Testis (tissue), 3 donors: ENCODE data around the gene MIER2. TPM values are rescaled to one million over a fixed set of nuclear protein-coding genes. Genes with fewer than 3 reads are reported as not detected.

Experiments used
- DNase-seq: peaks from one replicate; pipeline ENCODE4 v3.0.0-alpha.2; 2019
- H3K27ac ChIP-seq, 2 donors: fragments of 200-600 bp; sonication (generic); one replicate each; pipeline ENCODE4 v1.5.1; 2019
- H3K27me3 ChIP-seq: fragments of 200-600 bp; sonication (generic); one replicate; pipeline ENCODE4 v1.5.1; 2019
- H3K36me3 ChIP-seq: fragments of 200-600 bp; sonication (generic); one replicate; pipeline ENCODE4 v1.5.1; 2017; ENCODE audit warnings: low read depth; ENCODE audit errors: missing control alignments
- H3K4me1 ChIP-seq: fragments of 200-600 bp; sonication (generic); one replicate; pipeline ENCODE4 v1.5.1; 2019
- H3K4me3 ChIP-seq, 2 donors: fragments of 200-600 bp; sonication (generic); one replicate each; pipeline ENCODE4 v1.5.1; 2017 to 2019
- H3K9me3 ChIP-seq: fragments of 200-600 bp; sonication (generic); one replicate; pipeline ENCODE4 v1.5.1; 2017
- POLR2A ChIP-seq: fragments of 450-650 bp; IDR thresholded peaks from one replicate; pipeline ENCODE4 v1.6.1; 2017; ENCODE audit warnings: antibody characterized with exemption, mild to moderate bottlenecking, moderate library complexity
- WGBS, 2 donors: methylation state at CpG; one replicate each; pipeline ENCODE4 v1.1.5; 2018; 5-methylcytosine and 5-hydroxymethylcytosine counted together
- intact Hi-C: fragments of 100-400 bp; cut with DNase I; formaldehyde crosslinking; loops from one replicate; pipeline ENCODE4 v1.15.1; 2023; ENCODE audit warnings: low total_unique reads
- polyA plus RNA-seq: library from polyadenylated mRNA; stranded (reverse); fragments of 350-450 nt; fragmentation: Illumina TruSeq; extraction: RNeasy Lipid Tissue Mini Kit (QIAGEN cat#74804); gene quantifications from one replicate; pipeline ENCODE4 v1.2.3, GENCODE V29; 2014; ENCODE audit warnings: low read depth, low replicate concordance; ENCODE audit not compliant: insufficient read depth
- total RNA-seq, 2 donors: library from RNA; depleted of rRNA; stranded (reverse); fragments of >200 nt; gene quantifications; one replicate each; pipeline ENCODE4 v1.2.3, GENCODE V29; 2016
- TF ChIP-seq, protein P1 (sequence below), 3 experiments: fragments of 450-650 bp in 2 of 3; fragments of 200-600 bp in 1 of 3; sonication (generic) in 1 of 3; IDR thresholded peaks; one replicate each; pipeline ENCODE4 v1.5.1; 2016 to 2019; ENCODE audit warnings: antibody characterized with exemption in 3 of 3, mild to moderate bottlenecking in 2 of 3, moderate library complexity in 1 of 3

MIER2 gene
- total and polyA plus RNA-seq, 3 donors from 2014 or later: 47.6 to 64.0 (median 54.6) TPM

DNA sequence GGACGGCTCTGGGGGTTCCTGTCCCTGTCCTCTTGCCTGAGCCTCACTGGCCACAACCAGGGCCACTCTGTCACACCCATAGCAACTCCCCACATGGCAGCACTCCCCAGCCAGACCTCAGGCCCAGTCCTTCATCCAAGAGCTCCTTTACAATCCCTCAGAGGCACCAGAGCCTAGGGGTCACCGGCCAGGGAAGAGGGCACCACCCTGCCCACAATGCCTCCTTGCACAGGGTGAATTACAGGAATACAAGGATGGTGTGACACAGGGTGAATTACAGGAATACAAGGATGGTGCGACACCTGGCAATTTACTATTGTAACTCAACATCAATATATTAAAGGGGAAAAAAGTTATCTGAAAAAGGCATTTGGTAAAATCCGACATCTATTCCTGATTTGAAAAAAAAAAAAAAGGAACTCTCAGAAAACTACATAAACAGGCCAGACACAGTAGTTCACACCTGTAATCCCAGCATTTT is 16.5 kb downstream of the MIER2 start:
- intact Hi-C loops: no loop called here
- WGBS, 2 donors: 97 to 98% methylated on average over 4 of the region's 4 CpGs
- Histone ChIP-seq H3K4me3 (no peak overlapping the region), H3K9me3 (no peaks in the 10 kb centered on the region), H3K27me3 (no peaks in the 10 kb centered on the region), H3K27ac (no peak overlapping the region), H3K4me1 (no peaks in the 10 kb centered on the region), H3K36me3 (no peaks in the 10 kb centered on the region)
- DNase-seq: no peak
- TF ChIP-seq, protein P1, sequence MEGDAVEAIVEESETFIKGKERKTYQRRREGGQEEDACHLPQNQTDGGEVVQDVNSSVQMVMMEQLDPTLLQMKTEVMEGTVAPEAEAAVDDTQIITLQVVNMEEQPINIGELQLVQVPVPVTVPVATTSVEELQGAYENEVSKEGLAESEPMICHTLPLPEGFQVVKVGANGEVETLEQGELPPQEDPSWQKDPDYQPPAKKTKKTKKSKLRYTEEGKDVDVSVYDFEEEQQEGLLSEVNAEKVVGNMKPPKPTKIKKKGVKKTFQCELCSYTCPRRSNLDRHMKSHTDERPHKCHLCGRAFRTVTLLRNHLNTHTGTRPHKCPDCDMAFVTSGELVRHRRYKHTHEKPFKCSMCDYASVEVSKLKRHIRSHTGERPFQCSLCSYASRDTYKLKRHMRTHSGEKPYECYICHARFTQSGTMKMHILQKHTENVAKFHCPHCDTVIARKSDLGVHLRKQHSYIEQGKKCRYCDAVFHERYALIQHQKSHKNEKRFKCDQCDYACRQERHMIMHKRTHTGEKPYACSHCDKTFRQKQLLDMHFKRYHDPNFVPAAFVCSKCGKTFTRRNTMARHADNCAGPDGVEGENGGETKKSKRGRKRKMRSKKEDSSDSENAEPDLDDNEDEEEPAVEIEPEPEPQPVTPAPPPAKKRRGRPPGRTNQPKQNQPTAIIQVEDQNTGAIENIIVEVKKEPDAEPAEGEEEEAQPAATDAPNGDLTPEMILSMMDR (IDR thresholded peaks at IDR 0.05): no peak
- TF ChIP-seq POLR2A: no peak

DNA sequence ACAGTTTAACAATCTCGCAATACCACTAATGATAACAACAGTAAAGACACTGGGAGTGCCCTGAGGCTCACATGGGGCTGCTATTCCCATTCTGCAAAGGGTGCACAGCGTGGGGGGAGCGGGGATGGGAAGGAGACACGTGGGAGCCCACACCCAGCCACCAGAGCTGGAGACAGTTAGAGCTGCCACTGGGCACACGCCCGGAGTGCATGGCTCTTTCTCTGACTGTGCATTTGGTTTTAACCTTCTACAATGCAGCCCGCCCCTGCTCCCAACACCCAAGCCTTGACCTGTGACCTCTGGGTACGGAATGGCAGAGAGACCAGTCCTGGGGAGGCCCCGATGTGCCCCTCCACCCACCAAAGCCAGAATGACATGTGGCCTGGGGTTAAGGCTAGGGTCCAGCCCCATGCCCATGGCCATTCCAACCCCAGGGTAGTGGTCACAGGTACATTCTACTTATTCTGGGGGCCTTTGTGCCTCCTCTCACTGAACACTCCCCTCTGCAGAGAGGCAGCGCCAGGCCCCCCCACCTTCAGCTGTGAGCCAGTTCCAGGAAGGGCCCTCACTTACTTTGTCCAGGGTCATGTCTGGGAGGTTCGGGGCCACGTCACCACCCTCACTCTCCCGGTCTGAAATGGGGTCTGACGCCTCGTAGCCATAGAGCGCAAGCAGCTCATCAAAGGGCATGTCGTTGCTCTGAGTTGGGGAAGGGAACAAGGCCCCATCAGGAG is 17.1 kb downstream of the MIER2 start:
- intact Hi-C loops: no loop called here
- H3K36me3 ChIP-seq: no peaks in the 10 kb centered on the region
- 97% methylated on average over 14 to 17 of the region's 17 CpGs for WGBS, 2 donors
- TF ChIP-seq POLR2A: no peak
- TF ChIP-seq, protein P1 (IDR thresholded peaks at IDR 0.05): no peak
- no peaks in the 10 kb centered on the region for H3K27me3 ChIP-seq
- H3K4me3 ChIP-seq: no peak overlapping the region
- no peak for DNase-seq
- no peak overlapping the region for H3K27ac ChIP-seq
- no peaks in the 10 kb centered on the region for H3K9me3 ChIP-seq
- H3K4me1 ChIP-seq: no peaks in the 10 kb centered on the region

DNA sequence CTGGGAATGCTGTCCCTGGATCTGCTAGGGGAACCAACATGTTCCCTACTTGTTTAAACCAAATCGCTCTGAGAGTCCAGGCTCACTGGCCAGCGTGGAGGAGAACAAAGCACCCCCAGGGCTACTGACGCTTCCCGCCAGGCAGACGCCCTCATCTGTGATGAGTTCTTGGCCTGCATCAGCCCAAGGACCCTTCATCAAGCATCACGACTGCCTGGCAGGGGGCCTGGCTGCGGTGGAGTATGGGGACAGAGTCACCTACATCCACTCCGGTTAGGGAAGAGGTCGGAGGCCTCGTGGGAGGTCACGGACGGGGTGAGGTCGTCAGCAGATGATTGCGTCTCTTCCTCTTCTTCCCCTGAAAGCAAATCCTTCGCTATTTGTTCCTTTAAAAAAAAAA is 17.7 kb downstream of the MIER2 start:
- Histone ChIP-seq H3K4me1 (no peaks in the 10 kb centered on the region), H3K36me3 (no peaks in the 10 kb centered on the region), H3K9me3 (no peaks in the 10 kb centered on the region), H3K27ac (no peak overlapping the region), H3K27me3 (no peaks in the 10 kb centered on the region), H3K4me3 (no peak overlapping the region)
- no peak for DNase-seq
- TF ChIP-seq, protein P1 (IDR thresholded peaks at IDR 0.05): no peak
- no peak for TF ChIP-seq POLR2A
- intact Hi-C loops: no loop called here
- whole genome bisulfite sequencing, 2 donors: 96 to 97% methylated on average over 11 to 15 of the region's 15 CpGs

DNA sequence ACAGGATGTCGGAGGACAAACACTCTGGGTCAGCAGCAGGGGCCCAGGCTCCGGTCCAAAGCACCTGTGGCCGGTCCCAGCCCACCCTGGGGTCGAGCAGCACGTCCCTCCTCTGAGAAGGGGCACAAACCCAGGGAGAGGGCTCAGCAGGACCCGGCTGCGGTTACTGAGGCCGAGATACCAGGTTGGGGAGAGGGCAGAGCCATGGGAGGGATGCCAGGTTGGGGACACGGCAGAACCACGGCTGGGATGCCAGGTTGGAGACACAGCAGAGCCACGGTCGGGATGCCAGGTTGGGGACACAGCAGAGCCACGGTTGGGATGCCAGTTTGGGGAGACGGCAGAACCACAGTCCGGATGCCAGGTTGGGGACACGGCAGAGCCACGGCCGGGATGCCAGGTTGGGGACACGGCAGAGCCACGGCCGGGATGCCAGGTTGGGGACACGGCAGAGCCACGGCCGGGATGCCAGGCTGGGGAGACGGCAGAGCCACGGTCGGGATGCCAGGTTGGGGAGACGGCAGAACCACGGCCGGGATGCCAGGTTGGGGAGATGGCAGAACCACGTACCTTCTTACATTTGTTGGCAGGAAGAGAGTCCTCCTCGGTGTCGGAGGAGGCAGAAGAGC is 18.5 kb downstream of the MIER2 start:
- H3K4me3 ChIP-seq: no peak overlapping the region
- H3K27ac ChIP-seq: no peak overlapping the region
- H3K9me3 ChIP-seq: no peaks in the 10 kb centered on the region
- no peaks in the 10 kb centered on the region for H3K27me3 ChIP-seq
- WGBS, 2 donors: 93 to 94% methylated on average over 29 to 33 of the region's 33 CpGs
- H3K4me1 ChIP-seq: no peaks in the 10 kb centered on the region
- no peaks in the 10 kb centered on the region for H3K36me3 ChIP-seq
- DNase-seq: no peak
- intact Hi-C loops: no loop called here
- no peak for TF ChIP-seq POLR2A
- TF ChIP-seq, protein P1 (IDR thresholded peaks at IDR 0.05): no peak
